CD4-positive, alpha-beta T cell (primary cell): ENCODE data around the gene HLA-DPA1. TPM values are rescaled to one million over a fixed set of nuclear protein-coding genes. Genes with fewer than 3 reads are reported as not detected.

Experiments
- ATAC-seq: fragments of 200-7000 bp; cut with Tn5 transposase; one replicate; pipeline ENCODE4 v1.10.0; 2022; ENCODE audit warnings: mild to moderate bottlenecking; ENCODE audit not compliant: poor library complexity
- CTCF ChIA-PET: fragments of 350-600 bp; sonication (Branson Sonifier 250); formaldehyde crosslinking; loops from one replicate; lab custom pipeline; 2021; ENCODE audit warnings: antibody characterized with exemption, inconsistent platforms; lab: Charles Lee
- POLR2A ChIA-PET: fragments of 350-600 bp; sonication (Branson Sonifier 250); formaldehyde crosslinking; loops from one replicate; lab custom pipeline; 2021; ENCODE audit warnings: antibody characterized with exemption, inconsistent platforms; lab: Charles Lee
- DNase-seq, 14 experiments: peaks; one replicate each; pipeline ENCODE4 v3.0.0-alpha.2; 2013 to 2020; ENCODE audit warnings: mixed read lengths in 2 of 14
- H3K27ac ChIP-seq, 2 donors: one replicate each; pipeline versions ENCODE4 v1.5.1 to v1.7.0; 2013; ENCODE audit warnings: low read length in 2 of 2, low read depth in 1 of 2, mild to moderate bottlenecking in 1 of 2
- H3K27me3 ChIP-seq, 2 experiments: 1 replicate in 1 of 2; 2 replicates in 1 of 2; pipeline versions ENCODE4 v1.6.1 to v1.7.0; 2013; ENCODE audit warnings: low read length in 2 of 2, control low read depth in 1 of 2, mild to moderate bottlenecking in 1 of 2, moderate library complexity in 1 of 2; ENCODE audit not compliant: insufficient read depth in 2 of 2, control insufficient read depth in 1 of 2
- H3K36me3 ChIP-seq: one replicate; pipeline ENCODE4 v1.6.1; 2013; ENCODE audit warnings: low read length, control low read depth; ENCODE audit not compliant: insufficient read depth
- H3K4me1 ChIP-seq: one replicate; pipeline ENCODE4 v1.6.1; 2013; ENCODE audit warnings: low read length, control low read depth; ENCODE audit not compliant: insufficient read depth
- H3K4me3 ChIP-seq: one replicate; pipeline ENCODE4 v1.5.1; 2013; ENCODE audit warnings: mild to moderate bottlenecking, low read length, moderate library complexity
- H3K9me3 ChIP-seq, 2 experiments: 1 replicate in 1 of 2; 2 replicates in 1 of 2; pipeline versions ENCODE4 v1.6.1 to v1.7.0; 2013; ENCODE audit warnings: low read length in 2 of 2, mild to moderate bottlenecking in 2 of 2, control low read depth in 1 of 2, moderate library complexity in 1 of 2; ENCODE audit not compliant: control insufficient read depth in 1 of 2, insufficient read depth in 1 of 2
- H3K27ac Mint-ChIP-seq: one replicate; pipeline ENCODE4 v1.8.0; 2020; ENCODE audit warnings: mixed read lengths
- H3K27me3 Mint-ChIP-seq: one replicate; pipeline ENCODE4 v1.8.0; 2021; ENCODE audit warnings: mixed read lengths
- H3K36me3 Mint-ChIP-seq: one replicate; pipeline ENCODE4 v1.8.0; 2021; ENCODE audit warnings: low read depth, mixed read lengths
- H3K4me1 Mint-ChIP-seq: one replicate; pipeline ENCODE4 v1.8.0; 2021; ENCODE audit warnings: low read depth, mixed read lengths
- H3K4me3 Mint-ChIP-seq: one replicate; pipeline ENCODE4 v1.8.0; 2020; ENCODE audit warnings: mild to moderate bottlenecking, mixed read lengths
- H3K9me3 Mint-ChIP-seq: one replicate; pipeline ENCODE4 v1.8.0; 2020; ENCODE audit warnings: mixed read lengths
- intact Hi-C, 2 experiments: fragments of 100-400 bp; cut with DNase I in 1 of 2; cut with micrococcal nuclease in 1 of 2; formaldehyde crosslinking; loops; one replicate each; pipeline versions ENCODE4 v1.15.1 to v1.9.0; 2023 to 2025; cut with DNase I, micrococcal nuclease
- total RNA-seq, 174 experiments: library from RNA in 2 of 174; stranded (reverse) in 2 of 174; gene quantifications; one replicate each; pipeline ENCODE4 v1.2.3 and lab custom pipeline; 2021 to 2026
- TF ChIP-seq, protein P1 (sequence below): fragments of 200-600 bp; IDR thresholded peaks from one replicate; pipeline ENCODE4 v1.8.0; 2022; ENCODE audit warnings: antibody characterized with exemption, mild to moderate bottlenecking

HLA-DPA1 gene
- total RNA-seq, 2 experiments from 2014 or later = 19.4 to 19.9 TPM

- TF ChIP-seq, protein P1, sequence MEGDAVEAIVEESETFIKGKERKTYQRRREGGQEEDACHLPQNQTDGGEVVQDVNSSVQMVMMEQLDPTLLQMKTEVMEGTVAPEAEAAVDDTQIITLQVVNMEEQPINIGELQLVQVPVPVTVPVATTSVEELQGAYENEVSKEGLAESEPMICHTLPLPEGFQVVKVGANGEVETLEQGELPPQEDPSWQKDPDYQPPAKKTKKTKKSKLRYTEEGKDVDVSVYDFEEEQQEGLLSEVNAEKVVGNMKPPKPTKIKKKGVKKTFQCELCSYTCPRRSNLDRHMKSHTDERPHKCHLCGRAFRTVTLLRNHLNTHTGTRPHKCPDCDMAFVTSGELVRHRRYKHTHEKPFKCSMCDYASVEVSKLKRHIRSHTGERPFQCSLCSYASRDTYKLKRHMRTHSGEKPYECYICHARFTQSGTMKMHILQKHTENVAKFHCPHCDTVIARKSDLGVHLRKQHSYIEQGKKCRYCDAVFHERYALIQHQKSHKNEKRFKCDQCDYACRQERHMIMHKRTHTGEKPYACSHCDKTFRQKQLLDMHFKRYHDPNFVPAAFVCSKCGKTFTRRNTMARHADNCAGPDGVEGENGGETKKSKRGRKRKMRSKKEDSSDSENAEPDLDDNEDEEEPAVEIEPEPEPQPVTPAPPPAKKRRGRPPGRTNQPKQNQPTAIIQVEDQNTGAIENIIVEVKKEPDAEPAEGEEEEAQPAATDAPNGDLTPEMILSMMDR = no peak
- H3K36me3 ChIP-seq = no peaks in the 10 kb centered on the region
- ATAC-seq (no peak), DNase-seq (peak in 1 of 14 experiments; percentile 31)
- intact Hi-C loops = no loop called here
- H3K27ac ChIP-seq = no peak overlapping the region
- no peaks in the 10 kb centered on the region for H3K4me1 ChIP-seq
- Mint-ChIP-seq H3K4me3 (no peak overlapping the region), H3K36me3 (no peaks in the 10 kb centered on the region), H3K27ac (no peak overlapping the region), H3K27me3 (peaks cover 4% of the 10 kb centered on the region), H3K4me1 (peaks cover 11% of the 10 kb centered on the region), H3K9me3 (no peaks in the 10 kb centered on the region)
- no peak overlapping the region for H3K4me3 ChIP-seq
- CTCF ChIA-PET = no interaction called here
- no peaks in the 10 kb centered on the region for H3K27me3 ChIP-seq
- POLR2A ChIA-PET = interaction anchor here (0.6 kb wide), 1 partner anchor 18 kb away, joined by 3 read pairs; the partner anchor contains the start of gene HLA-DPB1
- H3K9me3 ChIP-seq = no peaks in the 10 kb centered on the region
Measured at GRCh38 chr6:33057222-33058150, 16.0 kb downstream of the HLA-DPA1 start.

GRCh38 chr6:33053230-33053629 is 20.2 kb downstream of the HLA-DPA1 start:
- H3K4me1 ChIP-seq = no peaks in the 10 kb centered on the region
- H3K36me3 ChIP-seq = no peaks in the 10 kb centered on the region
- H3K4me3 ChIP-seq = no peak overlapping the region
- H3K36me3 Mint-ChIP-seq = no peaks in the 10 kb centered on the region
- TF ChIP-seq, protein P1 = no peak
- H3K4me1 Mint-ChIP-seq = peaks cover 11% of the 10 kb centered on the region
- peaks cover 29% of the 10 kb centered on the region for H3K27me3 Mint-ChIP-seq
- peaks cover 5% of the 10 kb centered on the region in 2 experiments for H3K27me3 ChIP-seq
- ATAC-seq (no peak), DNase-seq (no peak)
- H3K9me3 Mint-ChIP-seq = no peaks in the 10 kb centered on the region
- H3K27ac Mint-ChIP-seq = no peak overlapping the region
- CTCF ChIA-PET = no interaction called here
- H3K4me3 Mint-ChIP-seq = no peak overlapping the region
- H3K9me3 ChIP-seq = no peaks in the 10 kb centered on the region
- H3K27ac ChIP-seq = no peak overlapping the region
- POLR2A ChIA-PET = no interaction called here
- intact Hi-C loops = no loop called here

DNA sequence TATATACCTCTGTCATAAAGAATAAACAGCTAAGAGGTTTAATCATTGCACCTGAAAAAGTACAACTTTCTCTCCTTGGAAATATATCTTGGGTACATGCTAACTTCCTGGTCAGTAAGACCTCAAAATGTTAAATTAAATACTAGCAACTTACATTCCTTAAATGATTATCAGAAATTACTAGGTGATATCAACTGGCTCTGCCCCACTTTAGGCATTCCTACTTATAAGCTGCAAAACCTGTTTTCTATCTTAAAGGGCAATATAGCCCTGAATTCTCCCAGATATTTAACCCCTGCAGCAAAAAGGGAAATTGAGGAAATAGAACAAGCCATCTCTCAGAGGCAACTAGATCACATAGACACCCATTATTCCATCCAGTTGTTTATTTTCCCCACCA is 20.8 kb downstream of the HLA-DPA1 start:
- Mint-ChIP-seq H3K9me3 (no peaks in the 10 kb centered on the region), H3K4me3 (no peak overlapping the region), H3K27me3 (peaks cover 35% of the 10 kb centered on the region), H3K4me1 (peaks cover 8% of the 10 kb centered on the region), H3K27ac (no peak overlapping the region), H3K36me3 (no peaks in the 10 kb centered on the region)
- H3K4me3 ChIP-seq = no peak overlapping the region
- POLR2A ChIA-PET = no interaction called here
- H3K9me3 ChIP-seq = no peaks in the 10 kb centered on the region
- CTCF ChIA-PET = no interaction called here
- peaks cover 5% of the 10 kb centered on the region in 2 experiments for H3K27me3 ChIP-seq
- intact Hi-C loops = no loop called here
- no peaks in the 10 kb centered on the region for H3K4me1 ChIP-seq
- no peak for DNase-seq
- no peak overlapping the region for H3K27ac ChIP-seq
- no peak for ATAC-seq
- TF ChIP-seq, protein P1 = no peak
- no peaks in the 10 kb centered on the region for H3K36me3 ChIP-seq
